ENCODE measurements around the gene MPO.

The MPO gene

GRCh38 chr17:58279736-58280479 lies 827 bp downstream of the MPO start:
- no peak for DNase-seq (ENCODE audit: low read depth, low spot score)

GRCh38 chr17:58279016-58279711 lies 1.6 kb downstream of the MPO start:
- DNase-seq (ENCODE audit: low read depth, low spot score): no peak

GRCh38 chr17:58278661-58279015 lies 2.1 kb downstream of the MPO start:
- DNase-seq (ENCODE audit: low read depth, low spot score): no peak

GRCh38 chr17:58277802-58278595 lies 2.7 kb downstream of the MPO start:
- no peak for DNase-seq (ENCODE audit: low read depth, low spot score)

- DNase-seq (ENCODE audit: low read depth, low spot score): no peak
These were observed 3.5 kb downstream of the MPO start for GRCh38 chr17:58277107-58277801.

GRCh38 chr17:58276423-58276822 lies 4.3 kb downstream of the MPO start:
- no peak for DNase-seq (ENCODE audit: low read depth, low spot score)

- DNase-seq (ENCODE audit: low read depth, low spot score): no peak
These were observed 5.3 kb downstream of the MPO start for GRCh38 chr17:58275417-58275816.

- DNase-seq (ENCODE audit: low read depth, low spot score): no peak
These were observed 7.2 kb downstream of the MPO start for GRCh38 chr17:58273453-58274104.

- DNase-seq (ENCODE audit: low read depth, low spot score): no peak
These were observed 8.1 kb downstream of the MPO start for GRCh38 chr17:58272367-58273280.

- DNase-seq (ENCODE audit: low read depth, low spot score): no peak
These were observed 9.4 kb downstream of the MPO start for GRCh38 chr17:58271216-58271931.

GRCh38 chr17:58270476-58271215 lies 10.1 kb downstream of the MPO start:
- no peak for DNase-seq (ENCODE audit: low read depth, low spot score)

- DNase-seq (ENCODE audit: low read depth, low spot score): no peak
These were observed 11.0 kb downstream of the MPO start for GRCh38 chr17:58269557-58270291.

GRCh38 chr17:58268774-58269556 lies 11.8 kb downstream of the MPO start:
- no peak for DNase-seq (ENCODE audit: low read depth, low spot score)

- no peak for DNase-seq (ENCODE audit: low read depth, low spot score)
These were observed 12.4 kb downstream of the MPO start for GRCh38 chr17:58268326-58268725.

- DNase-seq (ENCODE audit: low read depth, low spot score): no peak
These were observed 13.1 kb downstream of the MPO start for GRCh38 chr17:58267347-58268324.

Data from activated naive CD8-positive, alpha-beta T cell treated with anti-CD3 and anti-CD28 coated beads, Interleukin-2, amount 50 U/mL, for 16 hours (primary cell).